DMS153 treated with DMSO at 0.1 percent for 48 hours (cell line): ENCODE results near the gene TRPM4.
"Not testable (repeated sequence)": the region's sequence is repeated elsewhere in the genome, so short reads cannot be mapped to it uniquely, and the experiment has no call there.

Experiments
- DNase-seq: peaks from one replicate; lab custom pipeline; 2025; ENCODE audit not compliant: unreplicated experiment; lab: John Stamatoyannopoulos, UW

The TRPM4 gene

DNA sequence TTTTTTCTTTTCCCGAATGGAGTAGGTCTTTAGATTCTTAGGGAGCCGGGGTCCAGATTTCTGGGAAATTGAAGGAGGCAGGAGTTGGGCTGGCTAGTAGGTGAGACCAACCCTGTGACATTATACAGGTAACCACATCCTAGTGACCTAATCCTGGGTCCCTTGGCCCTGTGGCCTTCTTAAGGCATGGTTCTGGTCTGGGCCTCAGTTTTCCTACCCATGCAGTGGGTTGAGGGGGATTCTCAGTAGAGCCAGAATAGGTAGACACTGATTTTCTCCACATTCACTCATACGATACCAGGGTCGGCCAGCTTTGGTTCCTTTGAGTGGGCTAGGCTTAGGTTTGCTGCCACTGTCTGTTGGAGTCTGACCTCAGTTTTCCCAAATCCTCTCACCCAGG, 31.0 kb upstream of the TRPM4 start:
- DNase-seq: no peak

GRCh38 chr19:49127225-49127624, 30.4 kb upstream of the TRPM4 start:
- not testable (repeated sequence) for DNase-seq

DNA sequence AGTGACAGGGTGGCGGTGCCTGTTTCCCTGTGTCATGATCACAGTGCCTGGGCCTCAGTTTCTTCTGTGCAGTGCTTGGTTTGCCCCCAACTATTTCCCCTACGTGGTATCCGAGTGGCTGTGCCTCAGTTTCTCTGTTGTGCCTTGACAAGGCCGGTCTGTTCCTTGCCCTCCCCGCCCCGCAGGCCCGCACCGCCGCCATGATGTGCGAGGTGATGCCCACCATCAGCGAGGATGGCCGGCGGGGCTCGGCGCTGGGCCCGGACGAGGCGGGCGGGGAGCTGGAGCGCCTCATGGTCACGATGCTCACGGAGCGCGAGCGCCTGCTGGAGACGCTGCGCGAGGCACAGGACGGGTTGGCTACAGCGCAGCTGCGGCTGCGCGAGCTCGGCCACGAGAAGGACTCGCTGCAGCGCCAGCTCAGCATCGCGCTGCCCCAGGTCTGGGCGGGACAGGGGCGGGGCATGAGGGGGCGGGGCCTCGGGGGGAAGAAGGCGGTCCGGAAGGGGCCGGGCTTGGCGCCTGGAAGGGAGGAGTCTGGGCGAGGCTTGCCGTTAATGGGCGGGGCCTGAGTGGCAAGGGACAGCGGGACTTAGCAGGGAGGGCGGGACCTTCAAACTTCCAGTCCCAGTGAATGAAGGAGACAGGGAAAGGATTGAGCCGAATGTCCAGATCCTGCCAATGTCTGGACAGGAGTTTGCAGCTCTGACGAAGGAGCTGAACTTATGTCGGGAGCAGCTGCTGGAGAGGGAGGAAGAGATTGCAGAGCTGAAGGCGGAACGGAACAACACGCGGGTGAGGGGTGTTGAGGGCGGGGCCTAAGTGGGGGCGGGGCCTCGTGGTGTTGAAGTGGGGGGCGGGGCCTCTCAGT, 29.7 kb upstream of the TRPM4 start:
- DNase-seq: peak; percentile 84

DNA sequence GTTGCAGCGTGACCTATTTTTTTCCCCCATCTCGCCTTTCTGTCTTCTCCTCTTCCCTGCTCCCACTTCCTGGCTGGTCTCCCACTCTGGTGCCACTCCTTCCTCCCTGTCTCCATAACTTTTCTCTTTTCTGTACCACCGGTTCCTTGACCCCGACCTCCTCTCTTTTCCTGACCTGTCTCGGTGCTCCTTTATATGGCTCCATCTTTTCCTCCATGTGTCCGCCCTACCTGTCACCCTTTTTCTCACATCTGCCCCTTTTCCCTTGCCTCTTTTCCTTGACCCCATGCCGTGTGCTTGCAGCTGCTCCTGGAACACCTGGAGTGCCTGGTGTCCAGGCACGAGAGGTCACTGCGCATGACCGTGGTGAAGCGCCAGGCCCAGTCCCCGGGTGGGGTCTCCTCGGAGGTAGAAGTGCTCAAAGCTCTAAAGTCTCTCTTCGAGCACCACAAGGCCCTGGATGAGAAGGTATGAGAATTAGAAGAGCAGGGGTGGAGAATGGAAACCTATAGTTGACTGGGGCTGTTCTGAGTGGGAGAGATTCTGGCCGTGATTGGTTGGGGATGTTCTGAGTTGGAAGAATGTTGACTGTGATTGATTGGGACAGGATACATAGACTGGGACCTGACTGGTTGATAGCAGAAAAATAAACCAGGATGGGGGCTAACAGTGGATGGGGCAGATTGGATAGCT, 28.9 kb upstream of the TRPM4 start:
- no peak for DNase-seq

- DNase-seq: no peak
Measured at GRCh38 chr19:49129238-49129583, 28.4 kb upstream of the TRPM4 start.

DNA sequence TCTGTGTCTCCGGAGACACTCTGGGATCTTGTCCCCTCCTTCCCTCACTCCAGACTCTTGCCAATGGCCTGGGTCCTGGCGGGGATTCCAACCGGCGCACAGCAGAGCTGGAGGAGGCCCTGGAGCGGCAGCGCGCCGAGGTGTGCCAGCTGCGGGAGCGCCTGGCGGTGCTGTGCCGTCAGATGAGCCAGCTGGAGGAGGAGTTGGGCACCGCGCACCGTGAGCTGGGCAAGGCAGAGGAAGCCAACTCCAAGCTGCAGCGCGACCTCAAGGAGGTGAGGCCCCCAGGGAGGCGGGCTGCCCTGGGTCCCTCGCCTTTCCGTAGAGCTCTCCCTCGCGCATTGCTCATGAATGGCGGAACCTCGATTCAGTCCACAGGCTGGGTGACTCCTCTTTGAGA, 27.3 kb upstream of the TRPM4 start:
- no peak for DNase-seq

- DNase-seq: peak; percentile 19
Measured at GRCh38 chr19:49132974-49133609, 24.5 kb upstream of the TRPM4 start.

DNA sequence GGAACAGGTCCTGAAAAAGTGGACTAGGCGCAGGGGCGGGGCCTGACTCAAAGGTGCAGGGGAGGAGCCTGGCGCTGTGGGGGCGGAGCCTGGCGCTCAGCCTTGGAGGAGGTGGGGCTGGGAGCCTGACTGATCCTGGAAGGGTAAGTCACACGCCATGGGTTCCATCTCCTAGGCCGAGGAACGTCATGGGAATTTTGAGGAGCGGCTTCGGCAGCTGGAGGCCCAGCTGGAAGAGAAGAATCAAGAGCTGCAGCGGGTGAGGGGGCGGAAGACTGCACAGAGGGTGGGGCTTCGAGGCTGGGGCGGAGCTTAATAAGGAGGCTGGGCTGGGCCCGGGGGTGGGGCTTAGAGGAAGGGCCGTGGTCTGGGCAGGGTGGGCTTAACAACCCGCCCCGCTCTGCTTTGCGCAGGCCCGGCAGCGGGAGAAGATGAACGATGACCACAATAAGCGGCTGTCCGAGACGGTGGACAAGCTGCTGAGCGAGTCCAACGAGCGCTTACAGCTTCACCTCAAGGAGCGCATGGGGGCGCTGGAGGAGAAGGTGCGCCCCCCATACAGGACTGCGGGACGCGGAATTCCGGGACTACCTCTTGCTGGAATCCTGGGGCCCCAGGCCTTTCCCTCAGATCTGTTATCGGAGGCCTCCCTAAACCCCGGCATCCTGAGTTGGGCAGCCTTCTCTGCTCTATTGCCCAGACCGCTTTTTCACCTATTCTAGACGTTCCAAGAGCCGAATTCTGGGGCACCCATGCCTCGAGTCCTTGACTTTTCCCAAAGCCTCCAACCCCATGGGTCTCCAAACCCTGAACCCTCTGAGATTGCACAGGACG, 23.8 kb upstream of the TRPM4 start:
- peak; percentile 43 for DNase-seq

- DNase-seq: no peak
Measured at GRCh38 chr19:49135686-49136085, 21.9 kb upstream of the TRPM4 start.

GRCh38 chr19:49136771-49137171, 20.8 kb upstream of the TRPM4 start:
- no peak for DNase-seq

- no peak for DNase-seq
Measured at GRCh38 chr19:49140951-49141350, 16.6 kb upstream of the TRPM4 start.

DNA sequence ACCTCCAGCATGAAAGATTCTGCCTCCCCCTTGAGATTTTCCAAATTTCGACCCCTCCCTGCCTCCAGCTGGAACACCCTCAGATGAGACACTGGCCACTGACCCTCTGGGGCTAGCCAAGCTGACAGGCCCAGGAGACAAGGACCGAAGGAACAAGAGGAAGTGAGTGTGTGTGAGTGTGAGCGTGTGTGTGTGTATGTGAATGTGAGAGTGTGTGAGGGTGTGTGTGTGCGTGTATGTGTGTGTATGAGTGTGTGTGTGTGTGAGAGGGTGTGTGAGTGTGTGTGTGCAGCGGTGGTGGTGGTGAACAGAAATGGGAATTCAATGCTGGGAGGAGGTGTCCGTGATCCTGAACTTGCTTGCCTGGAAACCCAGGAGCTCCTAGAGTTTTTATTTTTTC, 16.2 kb upstream of the TRPM4 start:
- DNase-seq: no peak

GRCh38 chr19:49142866-49143335, 14.7 kb upstream of the TRPM4 start:
- peak; percentile 84 for DNase-seq

GRCh38 chr19:49145573-49146407, 11.8 kb upstream of the TRPM4 start:
- peak; percentile 62 for DNase-seq

- not testable (repeated sequence) for DNase-seq
Measured at GRCh38 chr19:49146408-49146770, 11.2 kb upstream of the TRPM4 start.

GRCh38 chr19:49148044-49148682, 9.4 kb upstream of the TRPM4 start:
- DNase-seq: no peak

DNA sequence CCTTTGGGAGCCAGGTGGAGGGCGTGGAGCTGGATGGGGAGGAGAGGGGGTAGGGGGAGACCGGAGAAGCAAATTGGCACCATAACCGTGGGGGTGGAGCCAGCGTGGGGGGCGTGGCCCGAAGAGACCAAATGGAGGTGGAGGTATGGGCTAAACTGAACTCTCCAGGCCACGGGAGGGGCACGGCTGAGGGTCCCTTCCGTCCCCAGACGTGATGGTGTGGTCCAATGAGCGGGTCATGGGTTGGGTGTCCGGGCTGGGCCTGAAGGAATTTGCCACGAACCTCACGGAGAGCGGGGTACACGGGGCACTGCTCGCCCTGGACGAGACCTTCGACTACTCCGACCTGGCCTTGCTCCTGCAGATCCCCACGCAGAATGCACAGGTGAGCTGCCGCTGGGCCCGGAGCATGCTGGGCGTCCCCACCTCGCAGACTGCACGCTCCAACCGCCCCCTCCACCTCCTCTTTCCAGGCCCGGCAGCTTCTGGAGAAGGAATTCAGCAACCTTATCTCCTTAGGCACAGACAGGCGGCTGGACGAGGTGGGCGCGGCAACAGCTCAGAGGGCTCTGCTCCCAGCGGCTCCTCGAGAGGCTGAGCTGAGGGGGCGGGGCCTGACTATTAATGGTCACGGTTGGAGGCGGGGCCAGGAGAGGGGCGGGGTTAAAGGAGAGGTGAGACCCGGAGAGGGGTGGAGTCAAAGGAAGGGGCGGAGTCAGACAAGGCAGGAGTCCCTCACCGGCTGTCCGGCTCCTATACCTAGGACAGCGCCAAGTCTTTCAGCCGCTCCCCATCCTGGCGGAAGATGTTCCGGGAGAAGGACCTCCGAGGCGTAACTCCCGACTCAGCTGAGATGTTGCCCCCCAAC, 8.6 kb upstream of the TRPM4 start:
- DNase-seq: peak; percentile 91

DNA sequence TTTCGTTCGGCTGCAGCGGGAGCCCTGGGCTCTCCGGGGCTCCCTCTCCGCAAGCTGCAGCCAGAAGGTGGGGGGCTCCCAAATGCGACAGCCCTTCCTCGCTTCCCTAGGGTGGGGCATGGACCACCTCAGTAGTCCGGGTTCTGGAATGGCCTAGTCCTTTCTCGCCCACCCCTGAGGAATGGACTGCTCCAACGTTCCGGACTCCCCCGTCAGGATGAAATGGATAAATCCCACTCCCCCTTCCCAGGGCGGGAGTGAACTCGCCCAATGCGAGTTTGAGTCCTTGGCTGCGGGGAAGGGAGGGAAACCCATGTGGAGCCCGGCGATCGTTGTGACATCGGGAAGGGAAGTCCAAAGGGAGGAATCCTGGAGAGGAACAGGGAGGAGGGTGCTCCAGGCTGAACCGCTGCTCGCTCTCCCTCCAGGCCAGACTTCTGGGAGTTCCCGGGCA, 7.9 kb upstream of the TRPM4 start:
- peak; percentile 42 for DNase-seq
